ENCODE data around the gene CDKN1A. TPM values are rescaled to one million over a fixed set of nuclear protein-coding genes. Genes with fewer than 3 reads are reported as not detected.

Gene CDKN1A
- total RNA-seq, 5 donors from 2014 or later (not counting 1 experiment from before 2014, with no cell fraction given): 9.6 to 88.9 (median 11.8) TPM

DNA sequence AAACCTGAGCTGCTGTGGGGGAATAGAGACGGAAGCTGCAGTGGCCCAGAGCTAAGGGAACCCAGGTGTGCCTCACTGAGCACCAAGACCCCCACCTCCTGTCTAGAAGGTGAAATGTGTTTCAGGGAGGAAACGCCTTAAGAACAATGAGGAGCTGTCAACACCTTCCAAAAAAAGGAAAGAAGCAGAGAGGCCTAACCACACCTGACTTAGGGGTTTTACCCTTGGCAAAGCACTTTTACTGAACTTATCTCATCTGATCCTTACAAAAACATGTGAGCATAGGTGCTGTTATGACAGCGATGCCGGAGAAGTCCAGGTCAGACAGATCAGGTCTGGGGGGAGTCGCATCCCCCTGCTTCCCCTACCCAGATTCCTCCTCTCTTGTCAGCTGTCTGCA is 16.1 kb upstream of the CDKN1A start:
- Histone ChIP-seq H3K4me1 (ENCODE audit: control insufficient read depth in 1 of 2, extremely low read depth in 1 of 2, insufficient read depth in 2 of 2, low read length in 2 of 2) (peaks cover 7 to 11% of the 10 kb centered on the region in 2 experiments), H3K9me3 (no peaks in the 10 kb centered on the region), H3K4me3 (ENCODE audit: control insufficient read depth in 1 of 2, extremely low read depth in 1 of 2, low read length in 1 of 2) (no peak overlapping the region), H3K27ac (ENCODE audit: low read length) (no peak overlapping the region), H3K27me3 (replicated peaks in 1 of 2; ENCODE audit: control insufficient read depth in 2 of 2, extremely low read depth in 1 of 2, insufficient read depth in 2 of 2, low read length in 1 of 2) (peaks cover 6 to 29% of the 10 kb centered on the region in 2 experiments), H3K36me3 (ENCODE audit: control insufficient read depth in 2 of 2, extremely low read depth in 1 of 2, insufficient read depth in 1 of 2, low read length in 1 of 2) (no peaks in the 10 kb centered on the region)
- 43% methylated on average over 2 of the region's 5 CpGs for WGBS (ENCODE audit: insufficient coverage)
- no peaks in the 10 kb centered on the region for H3K36me3 Mint-ChIP-seq
- H3K9me3 Mint-ChIP-seq: no peaks in the 10 kb centered on the region
- ChIA-PET CTCF (interaction anchor here in 1 of 2 donors (0.9 kb wide), 1 partner anchor 30 kb away, joined by 3 read pairs; no protein-coding TSS in a partner anchor), POLR2A (interaction anchor here in 1 of 2 donors (0.6 to 1.1 kb wide), 2 partner anchors 56 to 1017 kb away, joined by 4 read pairs; no protein-coding TSS in a partner anchor)
- peaks cover 20 to 25% of the 10 kb centered on the region in 2 donors for H3K27me3 Mint-ChIP-seq
- H3K4me1 Mint-ChIP-seq: peaks cover 0 to 18% (median 17%) of the 10 kb centered on the region in 3 donors
- DNase-seq (peak in 3 of 35 experiments; percentile 22 to 36 (median 35)), ATAC-seq (replicated peaks in 1 of 4) (peak; percentile 40 to 84 (median 54))
- H3K27ac Mint-ChIP-seq: no peak overlapping the region
- peak overlapping the region in 1 of 3 donors; percentile 44 for H3K4me3 Mint-ChIP-seq

DNA sequence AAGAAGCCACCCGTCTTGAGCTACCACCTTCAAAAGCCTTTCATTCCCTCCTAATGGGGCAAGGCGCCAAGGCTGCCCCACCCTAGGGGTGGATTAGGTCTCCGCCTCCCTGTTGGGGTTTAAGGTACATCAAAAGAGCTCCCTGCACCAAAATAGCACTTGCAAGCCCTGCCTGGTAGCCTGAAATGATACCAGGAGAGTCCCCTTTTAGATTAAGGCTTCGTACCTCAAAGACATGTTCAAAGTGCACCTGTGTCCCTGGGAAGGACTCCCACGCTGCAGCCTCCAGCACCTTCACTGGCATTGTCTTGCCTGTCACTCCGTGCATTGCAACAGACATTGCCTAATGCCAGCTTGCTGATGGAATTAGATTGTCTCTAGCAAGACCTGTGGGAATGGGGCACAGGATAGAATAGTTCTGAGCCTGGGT is 15.7 kb upstream of the CDKN1A start:
- peak overlapping the region in 1 of 2 donors; percentile 24 for H3K27ac Mint-ChIP-seq
- no peak overlapping the region for H3K27ac ChIP-seq (ENCODE audit: low read length)

DNA sequence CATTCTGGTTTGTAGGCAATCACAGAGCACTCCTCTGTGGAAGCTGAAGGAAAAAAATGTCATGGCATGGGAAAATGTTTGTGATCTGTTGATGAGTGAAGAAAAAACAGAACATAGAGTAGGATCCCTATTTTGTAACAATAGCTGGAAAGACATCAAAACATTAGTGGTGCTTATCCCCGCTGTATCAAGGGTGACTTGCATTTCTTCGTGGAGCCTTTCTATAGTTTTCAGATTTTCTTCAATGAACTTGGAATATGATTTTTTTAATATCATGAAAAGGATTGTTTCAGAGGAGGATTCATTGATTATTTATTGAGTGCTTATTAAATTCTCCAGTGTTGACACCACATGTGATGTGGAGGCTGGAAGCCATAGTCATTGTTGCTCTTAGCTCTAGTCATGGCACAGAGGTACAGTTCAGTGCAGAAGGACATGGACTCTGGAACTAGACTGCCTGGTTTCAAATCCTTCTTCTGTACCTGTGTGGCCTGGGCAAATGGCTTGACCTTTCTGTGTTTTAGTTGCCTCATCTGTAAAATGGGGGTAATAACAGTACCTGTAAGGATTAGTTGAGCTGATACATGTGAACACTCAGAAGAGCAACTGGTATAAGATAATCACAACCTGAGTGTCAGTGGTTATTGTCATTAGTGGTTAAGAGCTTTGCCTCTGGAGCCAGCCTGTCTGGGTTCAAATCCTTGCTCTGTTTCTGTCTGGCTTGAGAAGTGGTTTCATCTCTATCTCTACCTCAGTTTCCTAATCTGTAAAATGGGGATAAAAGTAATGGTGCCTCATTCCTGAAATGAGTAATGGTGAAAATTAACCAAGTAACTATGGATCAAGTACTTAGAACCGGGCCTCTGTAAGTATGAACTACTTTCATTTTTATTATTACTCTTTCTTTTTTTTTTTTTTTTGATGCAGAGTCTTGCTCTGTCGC is 14.7 kb upstream of the CDKN1A start:
- H3K36me3 Mint-ChIP-seq: no peaks in the 10 kb centered on the region
- WGBS (ENCODE audit: insufficient coverage): no CpG with 5 or more reads among the region's 4 CpGs
- H3K27ac Mint-ChIP-seq: no peak overlapping the region
- DNase-seq: no peak
- H3K4me3 Mint-ChIP-seq: no peak overlapping the region
- peaks cover 0 to 18% (median 17%) of the 10 kb centered on the region in 3 donors for H3K4me1 Mint-ChIP-seq
- Histone ChIP-seq H3K27me3 (replicated peaks in 1 of 2; ENCODE audit: control insufficient read depth in 2 of 2, extremely low read depth in 1 of 2, insufficient read depth in 2 of 2, low read length in 1 of 2) (peaks cover 6 to 29% of the 10 kb centered on the region in 2 experiments), H3K27ac (ENCODE audit: low read length) (no peak overlapping the region), H3K9me3 (no peaks in the 10 kb centered on the region), H3K4me1 (ENCODE audit: control insufficient read depth in 1 of 2, extremely low read depth in 1 of 2, insufficient read depth in 2 of 2, low read length in 2 of 2) (peaks cover 7 to 11% of the 10 kb centered on the region in 2 experiments), H3K4me3 (ENCODE audit: control insufficient read depth in 1 of 2, extremely low read depth in 1 of 2, low read length in 1 of 2) (no peak overlapping the region), H3K36me3 (ENCODE audit: control insufficient read depth in 2 of 2, extremely low read depth in 1 of 2, insufficient read depth in 1 of 2, low read length in 1 of 2) (no peaks in the 10 kb centered on the region)
- ChIA-PET POLR2A (interaction anchor here (0.6 to 1.1 kb wide), 2 partner anchors 57 to 81 kb away, joined by 4 read pairs; no protein-coding TSS in a partner anchor), CTCF (no interaction called here)
- ATAC-seq (replicated peaks in 1 of 4): no peak
- peaks cover 20 to 22% of the 10 kb centered on the region in 2 donors for H3K27me3 Mint-ChIP-seq
- H3K9me3 Mint-ChIP-seq: no peaks in the 10 kb centered on the region

More for the DNA sequence above, 15.7 kb upstream of the CDKN1A start:
- H3K4me3 Mint-ChIP-seq: peak overlapping the region in 1 of 3 donors; percentile 44
- Histone ChIP-seq H3K4me3 (ENCODE audit: control insufficient read depth in 1 of 2, extremely low read depth in 1 of 2, low read length in 1 of 2) (no peak overlapping the region), H3K27me3 (replicated peaks in 1 of 2; ENCODE audit: control insufficient read depth in 2 of 2, extremely low read depth in 1 of 2, insufficient read depth in 2 of 2, low read length in 1 of 2) (peaks cover 6 to 29% of the 10 kb centered on the region in 2 experiments), H3K4me1 (ENCODE audit: control insufficient read depth in 1 of 2, extremely low read depth in 1 of 2, insufficient read depth in 2 of 2, low read length in 2 of 2) (peaks cover 7 to 11% of the 10 kb centered on the region in 2 experiments), H3K9me3 (no peaks in the 10 kb centered on the region), H3K36me3 (ENCODE audit: control insufficient read depth in 2 of 2, extremely low read depth in 1 of 2, insufficient read depth in 1 of 2, low read length in 1 of 2) (no peaks in the 10 kb centered on the region)
- H3K36me3 Mint-ChIP-seq: no peaks in the 10 kb centered on the region
- DNase-seq (peak in 7 of 35 experiments; percentile 8 to 31 (median 20)), ATAC-seq (replicated peaks in 1 of 4) (peak; percentile 43 to 71 (median 55))
- POLR2A ChIA-PET: interaction anchor here (0.5 to 1.1 kb wide), 5 partner anchors 10 to 1016 kb away, joined by 3 to 7 read pairs (median 4); no protein-coding TSS in a partner anchor
- WGBS (ENCODE audit: insufficient coverage): 59% methylated on average over 3 of the region's 6 CpGs
- H3K9me3 Mint-ChIP-seq: no peaks in the 10 kb centered on the region
- peaks cover 20 to 25% of the 10 kb centered on the region in 2 donors for H3K27me3 Mint-ChIP-seq
- peaks cover 0 to 18% (median 17%) of the 10 kb centered on the region in 3 donors for H3K4me1 Mint-ChIP-seq
- CTCF ChIA-PET: no interaction called here

DNA sequence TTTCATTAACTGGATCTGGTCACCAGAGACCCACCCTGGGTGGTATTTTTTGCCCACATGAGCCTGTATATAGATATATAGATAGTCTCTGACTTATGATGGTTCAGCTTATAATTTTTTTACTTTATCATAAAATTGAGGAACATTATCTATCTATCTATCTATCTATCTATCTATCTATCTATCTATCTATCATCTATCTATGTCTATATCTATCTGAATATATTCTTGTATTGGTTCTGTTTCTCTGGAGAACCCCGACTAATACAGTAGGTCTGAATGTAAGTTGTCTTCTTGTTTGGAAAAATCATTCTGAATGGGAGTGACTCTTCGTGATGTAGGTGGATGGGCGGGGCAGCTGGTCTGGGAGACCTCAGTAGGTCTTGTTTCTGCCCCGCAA is 13.3 kb upstream of the CDKN1A start:
- Mint-ChIP-seq H3K9me3 (no peaks in the 10 kb centered on the region), H3K27me3 (peaks cover 8% of the 10 kb centered on the region in 2 donors), H3K27ac (no peak overlapping the region), H3K36me3 (no peaks in the 10 kb centered on the region), H3K4me1 (peaks cover 0 to 18% (median 17%) of the 10 kb centered on the region in 3 donors), H3K4me3 (no peak overlapping the region)
- Histone ChIP-seq H3K27ac (ENCODE audit: low read length) (no peak overlapping the region), H3K9me3 (no peaks in the 10 kb centered on the region), H3K27me3 (replicated peaks in 1 of 2; ENCODE audit: control insufficient read depth in 2 of 2, extremely low read depth in 1 of 2, insufficient read depth in 2 of 2, low read length in 1 of 2) (peaks cover 4 to 26% of the 10 kb centered on the region in 2 experiments), H3K36me3 (ENCODE audit: control insufficient read depth in 2 of 2, extremely low read depth in 1 of 2, insufficient read depth in 1 of 2, low read length in 1 of 2) (no peaks in the 10 kb centered on the region), H3K4me1 (ENCODE audit: control insufficient read depth in 1 of 2, extremely low read depth in 1 of 2, insufficient read depth in 2 of 2, low read length in 2 of 2) (peaks cover 7 to 11% of the 10 kb centered on the region in 2 experiments), H3K4me3 (ENCODE audit: control insufficient read depth in 1 of 2, extremely low read depth in 1 of 2, low read length in 1 of 2) (no peak overlapping the region)
- ChIA-PET CTCF (no interaction called here), POLR2A (interaction anchor here in 1 of 2 donors (0.6 kb wide), 1 partner anchor 888 kb away, joined by 5 read pairs; no protein-coding TSS in a partner anchor)
- ATAC-seq (replicated peaks in 1 of 4) (no peak), DNase-seq (no peak)
- WGBS (ENCODE audit: insufficient coverage): 100% methylated on average over 2 of the region's 4 CpGs

DNA sequence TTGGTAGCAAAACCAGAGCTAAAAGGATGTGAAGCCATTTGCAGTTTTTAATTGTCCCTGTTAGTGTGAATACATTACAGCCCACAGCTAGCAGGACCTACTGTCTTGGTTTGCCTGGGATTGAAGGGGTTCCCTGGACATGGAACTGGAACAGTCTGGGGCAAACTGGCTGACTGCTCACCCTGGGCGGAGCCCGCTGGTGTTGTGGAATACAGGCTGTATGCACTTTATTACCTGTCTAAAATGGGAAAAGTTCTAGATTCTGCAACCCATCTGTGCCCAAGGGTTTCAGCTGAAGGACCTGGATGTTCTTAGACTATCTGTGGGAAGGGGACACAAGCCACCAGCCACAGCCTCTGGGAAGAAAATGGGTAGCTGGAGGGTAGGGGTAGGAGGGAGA is 12.2 kb upstream of the CDKN1A start:
- H3K4me1 ChIP-seq (ENCODE audit: control insufficient read depth in 1 of 2, extremely low read depth in 1 of 2, insufficient read depth in 2 of 2, low read length in 2 of 2): peaks cover 7 to 11% of the 10 kb centered on the region in 2 experiments
- POLR2A ChIA-PET: interaction anchor here in 1 of 2 donors (0.6 kb wide), 1 partner anchor 555 kb away, joined by 3 read pairs; no protein-coding TSS in a partner anchor

More for the DNA sequence above, 12.2 kb upstream of the CDKN1A start:
- H3K4me3 Mint-ChIP-seq: no peak overlapping the region
- H3K27me3 ChIP-seq (replicated peaks in 1 of 2; ENCODE audit: control insufficient read depth in 2 of 2, extremely low read depth in 1 of 2, insufficient read depth in 2 of 2, low read length in 1 of 2): peaks cover 0 to 16% of the 10 kb centered on the region in 2 experiments
- CTCF ChIA-PET: interaction anchor here in 1 of 2 donors (0.6 kb wide), 1 partner anchor 97 kb away, joined by 5 read pairs; no protein-coding TSS in a partner anchor
- peaks cover 4 to 6% of the 10 kb centered on the region in 2 donors for H3K27me3 Mint-ChIP-seq
- ATAC-seq (replicated peaks in 1 of 4) (no peak), DNase-seq (no peak)
- H3K9me3 Mint-ChIP-seq: no peaks in the 10 kb centered on the region
- H3K4me1 Mint-ChIP-seq: peaks cover 0 to 18% (median 17%) of the 10 kb centered on the region in 3 donors
- no CpG with 5 or more reads among the region's 2 CpGs for WGBS (ENCODE audit: insufficient coverage)
- H3K36me3 ChIP-seq (ENCODE audit: control insufficient read depth in 2 of 2, extremely low read depth in 1 of 2, insufficient read depth in 1 of 2, low read length in 1 of 2): no peaks in the 10 kb centered on the region
- H3K27ac Mint-ChIP-seq: no peak overlapping the region
- H3K9me3 ChIP-seq: no peaks in the 10 kb centered on the region
- H3K4me3 ChIP-seq (ENCODE audit: control insufficient read depth in 1 of 2, extremely low read depth in 1 of 2, low read length in 1 of 2): no peak overlapping the region
- H3K27ac ChIP-seq (ENCODE audit: low read length): no peak overlapping the region
- H3K36me3 Mint-ChIP-seq: no peaks in the 10 kb centered on the region
